22Rv1 (cell line): ENCODE data around the gene PTPRG.

ENCODE experiments used
- H3K27ac ChIP-seq: fragments of 450-650 bp; 2 replicates; pipeline ENCODE4 v1.5.1; 2017
- CTCF ChIP-seq: fragments of 450-650 bp; IDR thresholded peaks from 2 replicates; pipeline ENCODE4 v1.5.1; 2017; ENCODE audit warnings: mild to moderate bottlenecking
- ZFX ChIP-seq: fragments of 450-650 bp; IDR thresholded peaks from 2 replicates; pipeline ENCODE4 v1.6.1; 2017; ENCODE audit warnings: antibody characterized with exemption, borderline replicate concordance

Gene PTPRG

GRCh38 chr3:61650719-61651410 lies 89.5 kb downstream of the PTPRG start:
- H3K27ac ChIP-seq: no peak overlapping the region
- TF ChIP-seq ZFX: no peak
- TF ChIP-seq CTCF: no peak

GRCh38 chr3:61657689-61658088 lies 96.3 kb downstream of the PTPRG start:
- no peak overlapping the region for H3K27ac ChIP-seq
- no peak for TF ChIP-seq CTCF
- TF ChIP-seq ZFX: no peak

- TF ChIP-seq CTCF (no peak), ZFX (no peak)
- no peak overlapping the region for H3K27ac ChIP-seq
Measured at GRCh38 chr3:61662861-61663260, 101.5 kb downstream of the PTPRG start.

- TF ChIP-seq ZFX (no peak), CTCF (no peak)
- H3K27ac ChIP-seq: no peak overlapping the region
Measured at GRCh38 chr3:61663356-61664104, 102.2 kb downstream of the PTPRG start.

- no peak for TF ChIP-seq ZFX
- no peak for TF ChIP-seq CTCF
- H3K27ac ChIP-seq: no peak overlapping the region
Measured at GRCh38 chr3:61664105-61664482, 102.7 kb downstream of the PTPRG start.

- H3K27ac ChIP-seq: no peak overlapping the region
- TF ChIP-seq ZFX: no peak
- no peak for TF ChIP-seq CTCF
Measured at GRCh38 chr3:61665121-61665520, 103.8 kb downstream of the PTPRG start.

GRCh38 chr3:61665987-61666386 lies 104.6 kb downstream of the PTPRG start:
- TF ChIP-seq CTCF: no peak
- no peak for TF ChIP-seq ZFX
- H3K27ac ChIP-seq: no peak overlapping the region
